NCI-H146 treated with DMSO at 0.1 percent for 48 hours (cell line): Measurements from ENCODE around the gene RCOR2.

Experiments
- DNase-seq: peaks from one replicate; lab custom pipeline; 2025; ENCODE audit not compliant: unreplicated experiment; lab: John Stamatoyannopoulos, UW

The RCOR2 gene

DNA sequence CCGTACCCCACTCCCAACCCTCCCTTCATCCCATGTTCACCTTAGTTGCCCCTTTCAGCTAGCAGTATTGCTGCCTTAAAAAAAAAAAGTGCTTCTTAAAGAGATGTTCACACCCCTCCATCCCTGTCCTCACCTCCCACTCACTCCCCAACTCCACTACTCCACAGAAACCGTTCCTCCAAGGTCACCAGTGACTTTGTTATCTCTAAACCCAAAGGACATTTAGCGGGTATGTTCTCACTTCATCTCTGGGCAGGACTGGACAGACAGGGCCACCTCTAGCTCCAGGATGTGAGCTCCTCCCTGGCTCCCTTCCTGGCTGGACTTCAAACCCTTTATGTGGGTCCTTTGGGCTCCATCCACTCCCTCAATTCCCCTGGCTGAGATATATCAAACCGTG, 6.4 kb upstream of the RCOR2 start:
- no peak for DNase-seq

DNA sequence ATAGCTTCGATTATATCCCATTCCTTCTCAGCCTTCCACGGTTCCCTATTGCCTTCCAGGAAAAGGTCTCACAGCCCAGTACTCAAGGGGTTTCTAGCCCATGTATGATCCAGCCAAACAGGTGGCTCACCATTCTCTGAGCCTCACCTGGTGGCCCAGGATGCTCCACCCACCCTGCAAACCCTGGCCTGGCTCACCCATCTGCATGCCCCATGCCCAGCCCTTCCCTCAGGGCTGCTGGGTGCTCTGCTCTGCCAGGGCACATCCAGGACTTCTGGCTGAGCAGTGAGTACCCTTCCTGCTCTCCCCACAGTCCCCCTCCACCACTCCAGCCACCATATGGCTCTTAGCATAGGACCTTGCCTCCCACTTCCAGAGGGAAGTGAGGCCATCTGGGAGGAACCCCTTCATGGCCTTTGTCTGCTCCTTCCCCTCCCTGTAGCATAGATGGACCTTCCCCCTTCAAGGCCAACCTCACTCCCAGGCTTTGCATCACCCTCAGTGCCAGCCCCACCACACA, 5.8 kb upstream of the RCOR2 start:
- DNase-seq = no peak

DNA sequence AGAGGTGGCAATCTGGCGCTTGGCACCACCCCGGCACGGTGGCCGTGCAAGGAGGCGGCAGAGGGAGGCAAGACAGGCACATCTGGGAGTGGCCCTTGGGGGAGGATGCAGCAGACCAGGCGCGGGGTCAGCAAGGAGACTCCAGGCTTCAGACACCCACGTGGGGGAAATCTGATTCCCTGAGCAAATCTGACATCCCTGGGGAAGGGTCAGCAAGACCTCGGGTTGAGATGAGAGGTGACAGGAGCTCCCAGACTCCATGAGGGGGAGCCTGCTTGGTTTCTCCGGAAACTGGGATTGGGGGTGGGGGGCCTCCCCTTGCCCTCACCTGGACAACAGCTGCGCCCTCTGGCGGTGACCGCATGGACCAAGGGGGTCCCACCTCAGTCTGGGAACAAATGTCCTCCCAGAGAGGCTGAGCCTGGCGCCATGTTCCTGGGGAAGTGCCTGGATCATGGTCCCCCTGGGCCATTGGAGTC, 4.0 kb upstream of the RCOR2 start:
- no peak for DNase-seq

DNA sequence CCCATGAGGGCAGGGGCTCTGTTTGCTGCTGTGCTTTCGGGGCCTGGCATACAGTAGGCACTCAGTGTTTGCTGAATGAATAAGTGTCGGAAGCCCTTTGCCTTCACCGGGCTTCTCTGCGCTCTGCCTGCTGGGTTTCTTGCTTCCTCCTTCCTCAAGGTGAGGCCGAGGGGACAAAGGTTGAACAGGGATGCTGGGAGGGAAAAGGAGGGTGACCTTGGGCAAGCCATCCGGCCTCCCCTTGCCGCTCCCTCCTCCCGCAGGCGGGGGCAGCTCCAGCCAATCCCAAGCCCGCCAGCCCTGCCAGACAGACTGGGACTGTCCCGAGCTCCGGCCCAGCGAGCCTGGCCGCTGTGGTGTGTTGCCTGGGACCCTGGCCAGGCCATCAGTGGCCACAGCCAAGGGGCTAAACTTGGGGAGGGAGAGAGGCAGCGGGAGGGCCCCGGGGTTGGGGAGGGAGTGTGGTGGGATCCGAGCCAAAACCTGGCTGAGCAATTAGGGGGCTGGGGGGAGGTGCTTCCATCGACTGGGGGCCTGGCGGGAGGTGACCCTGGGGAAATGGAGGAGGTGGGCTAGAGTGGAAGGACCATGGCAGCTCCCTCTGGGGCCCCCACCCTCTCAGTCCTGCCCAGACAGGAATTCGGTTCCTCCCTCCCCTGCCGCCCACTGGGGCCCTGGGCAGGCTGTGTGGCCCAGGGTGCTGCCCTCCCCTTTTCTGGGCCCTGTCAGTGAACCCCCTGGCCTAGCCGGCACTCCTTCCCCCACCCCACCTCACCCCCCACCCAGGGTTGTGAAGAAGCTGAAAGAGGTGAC, 3.4 kb upstream of the RCOR2 start:
- no peak for DNase-seq

DNA sequence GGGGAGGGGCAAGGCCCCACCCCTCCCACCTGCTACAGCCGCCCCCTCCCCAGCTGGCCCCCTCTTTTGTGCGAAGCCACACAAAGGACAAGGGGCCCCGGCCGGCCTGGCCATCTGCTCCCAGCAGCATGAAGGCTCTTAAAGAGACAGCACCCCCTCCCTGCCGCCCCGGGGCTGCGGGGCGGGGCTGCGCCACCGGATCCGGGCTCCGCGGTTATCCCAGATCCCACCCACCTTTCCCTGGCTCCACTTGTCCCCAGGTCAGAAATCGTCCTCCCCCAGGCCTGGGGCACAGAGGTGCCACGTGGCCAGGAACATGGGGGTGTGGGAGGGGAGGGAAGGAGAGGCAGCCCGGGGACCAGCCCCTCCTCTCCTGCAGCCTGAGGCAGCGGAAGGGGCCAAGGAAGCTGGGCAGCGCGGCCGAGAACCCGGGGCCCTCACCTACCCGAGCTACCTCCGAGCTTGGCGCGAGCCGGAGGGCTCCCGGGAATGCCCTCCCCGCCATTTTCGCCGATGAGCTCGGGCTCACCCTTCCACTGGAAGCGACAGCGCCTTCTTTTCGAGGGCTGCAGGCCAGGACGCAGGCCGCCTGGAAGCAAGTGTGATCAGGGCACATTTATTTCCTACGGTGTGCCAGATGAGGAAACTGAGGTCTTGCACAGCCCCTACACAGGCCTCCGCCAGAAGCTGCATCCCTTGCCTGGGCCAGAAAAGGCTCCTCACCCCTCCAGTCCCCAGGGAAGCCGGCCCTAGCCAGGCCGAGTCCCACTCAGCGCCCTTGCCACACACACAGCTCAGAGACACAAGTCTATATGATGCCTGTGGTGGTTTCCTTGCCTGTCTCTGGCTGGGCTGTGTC, 2.5 kb upstream of the RCOR2 start:
- DNase-seq = peak; percentile 22

DNA sequence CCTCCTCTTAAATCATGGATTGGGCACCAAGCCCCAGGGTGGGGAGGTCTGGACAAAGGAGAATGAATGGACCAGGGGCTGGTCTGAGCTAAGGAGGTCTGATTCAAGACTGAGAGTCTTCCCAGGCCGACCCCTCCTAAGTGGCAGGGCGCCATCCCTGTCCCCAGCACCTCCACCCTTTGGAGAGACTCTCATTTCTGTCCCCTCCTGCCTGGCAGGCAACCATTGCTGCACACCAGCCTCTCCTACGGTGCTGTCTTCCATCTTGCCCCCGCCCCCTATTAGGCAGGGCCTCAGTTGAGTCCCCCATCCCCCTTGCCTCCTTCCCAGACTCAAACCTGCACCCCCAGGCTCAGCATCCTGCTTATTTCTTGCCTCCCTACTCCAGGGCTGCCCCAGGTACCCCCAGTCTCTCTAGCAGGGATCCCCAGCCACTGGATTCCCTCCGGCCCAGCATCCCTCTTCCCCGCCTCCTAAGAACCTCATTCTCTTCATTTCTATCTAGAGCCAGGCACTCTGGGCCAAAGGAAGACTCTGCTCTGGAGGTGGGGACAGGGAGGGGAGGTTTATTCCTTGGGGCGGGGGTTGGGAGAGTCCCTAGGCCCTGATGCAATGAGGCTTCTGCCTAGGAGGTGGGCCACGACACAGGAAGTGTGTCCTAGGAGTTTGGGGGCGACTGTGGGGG, 1.7 kb upstream of the RCOR2 start:
- DNase-seq = no peak

DNA sequence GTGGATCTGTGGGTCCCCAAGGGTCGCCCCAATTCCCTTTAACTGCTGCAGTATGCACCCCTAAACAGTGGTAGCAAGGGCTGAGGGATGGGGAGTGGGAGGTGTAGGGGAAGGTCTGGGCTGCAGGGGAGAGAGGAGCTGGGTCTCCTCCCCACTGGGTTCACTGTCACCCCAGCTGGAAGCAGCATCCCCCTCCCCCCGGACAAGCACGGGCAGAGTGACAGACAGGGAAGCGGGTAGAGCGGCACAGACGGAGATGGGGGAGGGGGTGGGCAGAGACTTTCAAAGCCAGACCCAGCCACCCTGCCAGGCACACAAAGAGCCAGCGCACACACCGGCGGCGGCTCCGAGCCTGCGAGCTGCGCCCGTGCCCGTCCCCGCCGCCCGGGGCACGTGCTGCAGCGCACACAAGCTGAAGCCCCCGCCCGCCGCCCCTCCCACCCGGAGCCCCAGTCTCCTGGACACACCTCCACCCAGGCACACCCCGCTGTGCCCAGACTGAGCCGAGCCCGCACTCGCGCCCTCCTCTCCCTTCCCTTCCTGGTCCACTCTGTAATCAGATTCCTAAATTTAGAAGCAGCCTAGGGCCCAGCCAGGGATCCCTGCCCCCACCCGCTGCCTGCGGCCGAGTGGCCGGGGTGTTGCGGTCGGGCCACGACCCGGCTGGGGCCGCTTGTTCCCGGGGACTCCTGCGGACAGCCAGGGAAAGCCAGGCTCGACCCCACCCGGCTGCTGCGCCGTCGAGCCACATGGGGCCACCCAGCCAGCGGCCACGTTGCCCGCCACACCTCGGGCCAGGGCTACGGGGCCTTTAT, 935 bp upstream of the RCOR2 start:
- peak; percentile 80 for DNase-seq

DNA sequence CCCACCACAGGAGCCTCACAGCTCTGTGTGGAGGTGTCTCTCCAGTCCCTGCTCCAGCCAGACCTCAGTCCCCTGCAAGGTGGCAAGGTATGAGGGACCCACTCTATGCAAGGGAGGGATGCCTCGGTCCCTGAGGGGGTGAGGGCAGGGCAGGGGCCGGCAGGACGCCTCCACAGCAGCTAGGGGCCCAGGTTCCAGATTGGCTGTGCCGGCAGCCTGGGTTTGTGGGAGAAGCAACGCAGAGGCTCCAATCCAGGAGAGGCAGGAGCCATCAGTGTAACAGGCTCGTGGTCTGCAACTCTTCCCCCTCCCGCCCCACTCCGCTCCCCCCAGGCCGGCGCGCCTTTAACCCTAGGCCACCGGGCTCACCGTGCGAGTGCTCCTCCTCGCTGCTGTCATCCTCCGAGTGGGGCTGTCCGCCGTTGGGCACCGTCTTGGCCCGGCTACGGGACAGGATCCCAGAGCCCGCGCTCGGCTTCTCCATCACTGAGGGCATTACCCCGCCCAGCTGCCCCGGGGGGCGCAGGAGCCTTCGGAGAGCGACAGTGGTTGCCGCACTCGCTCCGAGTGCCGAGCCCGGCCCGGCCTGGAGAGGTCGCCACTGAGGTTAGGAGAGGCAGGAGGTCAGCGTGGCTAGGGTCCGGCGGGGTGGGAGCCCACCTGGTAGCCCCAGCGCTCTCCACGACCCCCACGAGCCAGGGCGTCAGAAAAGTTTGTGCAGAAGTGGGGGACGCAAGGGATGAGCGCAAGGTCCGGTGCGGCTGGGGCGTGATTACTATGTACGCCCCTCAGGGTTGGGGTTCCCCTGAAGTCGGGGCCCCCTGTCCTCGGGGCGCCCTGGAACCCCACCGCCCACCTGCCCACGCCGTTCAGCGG, 765 bp downstream of the RCOR2 start:
- peak; percentile 31 for DNase-seq

DNA sequence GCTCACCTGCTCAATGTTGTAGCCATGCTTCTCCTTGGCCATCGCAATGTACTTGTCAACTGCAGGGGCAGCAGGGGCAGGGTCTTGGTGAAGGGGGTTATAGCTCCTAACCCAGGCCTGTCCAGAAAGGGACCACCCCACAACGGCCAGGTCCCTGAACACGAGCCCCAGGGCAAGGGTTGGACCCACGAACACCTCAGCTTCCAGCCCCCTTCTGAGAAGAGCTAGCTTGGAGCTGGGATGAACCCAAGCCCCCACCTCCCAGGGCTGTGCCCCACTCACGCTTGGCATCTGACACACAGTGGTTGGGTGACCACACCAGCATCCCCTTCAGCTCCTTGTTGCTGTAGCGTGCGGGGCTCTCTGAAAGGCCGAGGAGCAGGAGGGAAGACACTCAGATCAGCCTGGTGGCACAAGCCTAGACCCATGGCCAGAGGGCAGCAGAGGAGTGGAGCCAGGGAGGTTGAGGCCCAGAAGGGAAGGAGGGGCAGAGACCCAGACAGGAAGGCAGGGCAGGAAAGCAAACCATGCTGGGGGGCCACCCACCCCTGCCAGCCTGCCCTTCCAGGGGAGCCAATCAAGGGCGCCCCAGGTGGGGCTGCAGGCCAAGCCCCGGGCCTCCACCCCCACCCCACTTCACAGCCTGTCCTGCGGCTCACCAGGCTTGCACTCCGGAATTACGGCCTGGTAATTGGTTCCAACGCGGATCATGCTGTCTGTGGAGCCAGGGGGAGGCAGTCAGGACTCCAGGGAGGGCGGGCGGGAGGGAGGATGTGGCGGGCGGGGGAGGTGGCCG, 1.9 kb downstream of the RCOR2 start:
- no peak for DNase-seq

DNA sequence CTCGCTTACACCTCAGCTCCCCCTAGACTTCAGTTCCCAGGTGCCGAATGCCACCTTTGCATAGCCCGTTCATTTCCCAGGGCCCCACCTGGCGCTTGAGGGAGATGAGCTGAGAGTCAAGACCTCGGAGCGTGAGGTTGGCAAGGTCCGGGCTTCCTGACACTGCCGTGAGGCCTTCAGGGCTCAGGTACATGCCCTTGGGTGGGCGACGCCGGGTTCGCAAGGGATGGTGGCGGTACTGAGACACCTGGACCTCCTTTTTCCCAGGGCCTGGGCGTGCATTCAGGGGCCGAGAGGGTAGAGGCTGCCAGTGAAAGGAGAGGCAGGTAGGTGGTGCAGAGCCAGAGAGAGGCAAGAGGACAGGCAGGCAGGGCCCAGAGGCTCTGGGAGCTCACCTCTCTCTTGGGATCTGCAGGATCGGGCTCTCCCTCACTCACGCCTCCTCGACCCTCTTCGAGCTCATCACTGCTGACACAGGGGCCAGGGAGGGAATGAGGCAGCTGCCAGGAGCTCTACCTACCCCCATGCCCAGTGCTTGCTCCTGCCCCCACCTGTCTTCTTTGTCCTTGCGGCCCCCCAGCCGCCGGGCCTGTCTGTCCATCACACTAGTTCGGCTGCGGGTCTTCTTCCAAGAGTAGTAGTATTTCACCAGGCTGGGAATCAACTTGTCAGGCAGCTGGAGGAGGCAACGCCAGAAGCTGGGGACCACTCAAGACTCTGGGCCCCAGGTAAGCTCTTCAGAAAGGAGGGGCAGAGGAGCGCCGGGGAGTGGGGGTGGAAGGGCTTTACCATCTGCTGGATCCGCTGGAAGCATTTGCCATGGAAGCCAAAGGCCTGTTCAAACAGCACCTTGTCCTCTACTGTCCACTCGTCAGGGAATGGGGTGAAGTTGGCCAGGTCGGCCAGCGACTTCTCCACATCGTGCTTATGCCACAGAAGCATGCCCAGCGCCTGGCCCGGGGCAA, 2.8 kb downstream of the RCOR2 start:
- no peak for DNase-seq

DNA sequence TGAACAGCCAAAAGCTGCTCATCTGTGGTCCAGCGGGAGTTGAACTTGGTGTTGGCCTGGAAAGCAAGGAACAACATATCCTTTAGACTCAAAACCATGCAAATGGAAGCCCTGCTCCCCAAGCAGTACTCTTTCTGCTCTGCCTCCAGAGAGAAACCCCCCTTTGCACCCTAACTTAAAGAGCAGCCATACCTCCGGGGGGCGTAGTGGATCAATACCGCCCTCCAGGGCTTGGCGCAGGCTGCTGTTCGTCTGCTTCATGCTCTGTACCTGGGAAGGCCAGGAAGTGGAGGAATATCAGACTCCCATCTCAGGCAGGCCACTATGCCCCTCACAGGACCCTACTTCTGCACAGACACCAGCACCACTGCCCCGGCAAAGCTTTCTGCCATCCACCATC, 4.3 kb downstream of the RCOR2 start:
- no peak for DNase-seq

DNA sequence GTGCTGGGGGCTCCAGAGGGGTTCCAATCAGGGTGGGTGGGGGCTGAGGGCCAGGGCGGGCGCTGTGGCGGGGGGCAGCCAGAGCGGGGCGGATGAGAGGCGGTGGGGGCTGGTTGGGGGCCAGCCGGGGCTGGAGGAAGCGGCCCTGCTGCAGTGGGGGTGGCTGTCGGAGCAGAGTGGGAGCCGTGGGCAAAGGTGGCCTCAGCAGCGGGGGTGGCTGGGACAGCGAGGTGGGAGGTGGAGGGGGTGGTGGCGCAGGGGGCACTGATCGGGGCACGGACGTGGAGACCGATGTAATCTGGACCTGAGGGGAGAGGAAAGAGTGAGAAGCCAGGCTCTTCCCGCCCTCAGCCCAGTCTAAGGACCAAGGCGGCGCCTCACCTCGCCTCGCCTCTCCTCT, 5.1 kb downstream of the RCOR2 start:
- DNase-seq = no peak

DNA sequence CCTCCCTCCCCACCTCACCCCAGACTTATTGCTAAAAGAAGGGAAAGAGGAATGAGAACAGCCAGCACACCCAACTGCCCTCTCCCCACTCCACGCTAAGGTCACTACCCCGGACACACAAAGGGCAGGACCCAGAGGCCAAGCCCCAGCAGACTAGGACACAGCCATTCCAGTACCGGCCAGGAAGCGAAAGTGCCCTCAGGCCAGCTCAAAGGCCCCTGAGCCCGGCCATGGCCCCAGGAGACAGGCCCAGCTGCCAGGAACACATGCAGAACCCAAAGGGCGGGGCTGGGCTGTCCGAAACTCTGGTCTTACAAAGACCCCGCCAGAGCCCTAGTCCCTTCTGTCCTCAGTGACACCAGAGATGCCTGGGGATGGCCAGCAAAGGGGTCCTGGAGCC, 5.5 kb downstream of the RCOR2 start:
- DNase-seq = no peak

DNA sequence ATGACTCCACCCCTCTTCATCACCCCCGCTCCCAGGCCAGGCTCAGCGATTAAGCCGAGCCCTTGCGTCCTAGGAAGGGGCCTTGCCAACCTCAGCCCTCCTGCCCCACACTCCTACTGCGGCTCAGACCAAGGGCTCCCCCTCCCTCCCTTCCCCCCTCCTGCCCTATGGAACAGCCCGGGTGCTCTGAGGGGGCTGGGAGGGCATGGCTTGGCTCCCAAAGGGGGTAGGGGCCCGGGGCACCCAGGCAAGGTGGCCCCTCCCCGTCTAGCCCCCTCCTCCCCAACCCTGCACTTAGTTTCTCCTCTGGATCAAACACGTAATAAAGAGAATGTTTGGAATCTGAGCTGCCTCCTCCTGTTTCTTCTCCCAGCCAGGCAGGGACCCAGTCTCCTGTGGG, 6.3 kb downstream of the RCOR2 start:
- no peak for DNase-seq

DNA sequence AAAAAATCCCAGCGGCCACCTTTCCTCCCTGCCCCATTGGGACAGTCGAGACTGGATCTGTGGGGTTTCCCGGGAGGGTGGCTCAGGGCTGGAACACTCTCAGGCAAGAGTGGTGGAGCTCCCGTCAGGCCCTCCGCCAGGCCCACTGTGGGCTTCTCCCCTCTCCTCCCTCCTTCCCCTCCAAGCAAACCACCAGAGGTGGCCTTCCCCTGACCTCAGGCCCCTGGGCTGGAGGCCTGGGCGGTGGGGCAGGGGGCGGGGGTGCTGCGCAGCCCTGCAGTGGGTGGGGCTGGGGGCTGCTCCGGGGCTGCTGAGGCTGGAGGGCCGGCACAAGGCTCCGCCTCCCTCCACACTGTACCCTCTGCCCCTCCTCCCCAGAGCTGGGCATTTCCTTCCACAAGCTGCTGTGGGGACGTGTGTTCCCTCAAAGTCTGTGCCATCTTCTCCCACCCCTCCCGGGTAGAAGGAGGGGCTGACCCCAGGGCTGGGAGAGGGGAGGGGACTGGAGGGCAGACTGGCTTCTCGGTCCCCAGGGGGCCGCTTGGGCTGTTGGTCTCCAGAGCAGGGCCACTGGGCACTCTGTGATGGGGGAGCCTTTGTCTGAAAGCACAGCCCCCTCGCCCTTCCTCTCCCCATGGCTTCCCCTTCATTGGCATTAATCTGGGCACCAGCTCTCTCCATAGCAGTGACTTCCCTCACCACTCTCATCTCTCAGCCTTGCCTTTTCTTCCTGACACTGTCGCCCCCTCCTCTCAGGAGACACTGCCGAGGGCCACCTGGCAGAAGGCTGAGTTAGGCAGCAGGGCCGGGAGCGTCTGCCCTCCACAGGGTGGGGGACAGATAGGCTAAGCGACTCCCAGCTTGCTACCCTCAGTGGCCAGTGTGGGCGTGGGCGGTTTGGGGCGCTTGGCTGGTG, 7.1 kb downstream of the RCOR2 start:
- DNase-seq = no peak

DNA sequence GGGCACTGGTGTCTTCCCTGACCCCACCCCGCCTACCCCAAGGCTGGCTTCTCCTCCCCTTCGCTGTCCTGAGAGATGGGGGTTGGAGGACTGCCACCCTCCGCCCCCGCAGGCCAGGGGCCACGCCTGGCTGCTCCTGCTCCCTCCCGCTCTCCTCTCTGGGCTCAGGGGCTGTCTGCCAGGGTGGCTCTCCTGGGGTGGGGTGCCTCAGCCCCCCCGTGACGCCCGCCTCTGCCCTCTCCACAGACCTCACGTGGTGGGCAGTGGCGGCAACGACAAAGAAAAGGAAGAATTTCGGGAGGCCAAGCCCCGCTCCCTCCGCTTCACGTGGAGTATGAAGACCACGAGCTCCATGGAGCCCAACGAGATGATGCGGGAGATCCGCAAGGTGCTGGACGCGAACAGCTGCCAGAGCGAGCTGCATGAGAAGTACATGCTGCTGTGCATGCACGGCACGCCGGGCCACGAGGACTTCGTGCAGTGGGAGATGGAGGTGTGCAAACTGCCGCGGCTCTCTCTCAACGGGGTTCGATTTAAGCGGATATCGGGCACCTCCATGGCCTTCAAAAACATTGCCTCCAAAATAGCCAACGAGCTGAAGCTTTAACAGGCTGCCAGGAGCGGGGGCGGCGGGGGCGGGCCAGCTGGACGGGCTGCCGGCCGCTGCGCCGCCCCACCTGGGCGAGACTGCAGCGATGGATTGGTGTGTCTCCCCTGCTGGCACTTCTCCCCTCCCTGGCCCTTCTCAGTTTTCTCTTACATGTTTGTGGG, 8.1 kb downstream of the RCOR2 start:
- DNase-seq = no peak
